ENCODE results near the gene MRPL58. TPM values are rescaled to one million over a fixed set of nuclear protein-coding genes. Genes with fewer than 3 reads are reported as not detected.

Gene MRPL58
- total RNA-seq, 2 experiments from 2014 or later: 75.3 to 84.2 TPM

- CTCF ChIA-PET (ENCODE audit: unreplicated experiment): no interaction called here
- H3K79me2 ChIP-seq (ENCODE audit: insufficient read depth, low read depth, low read length): peaks cover 3% of the 10 kb centered on the region
- 0 out of 2 replicates have a peak, but pooled peaks cover under 1% of the 10 kb centered on the region for H3K9me3 ChIP-seq (ENCODE audit: low read length)
- no peaks in the 10 kb centered on the region for H4K20me1 ChIP-seq (ENCODE audit: insufficient read depth, low read length)
- H2AFZ ChIP-seq (ENCODE audit: low read length): no peak overlapping the region
- no peaks in the 10 kb centered on the region for H3K9me2 ChIP-seq (ENCODE audit: insufficient read depth, low read length)
- TF ChIP-seq CTCF (conservative IDR thresholded peaks at IDR 0.05; ENCODE audit: low read length): no peak
- no peaks in the 10 kb centered on the region for H3K4me1 ChIP-seq (ENCODE audit: insufficient read depth, low read length, poor library complexity, severe bottlenecking)
- POLR2A ChIA-PET: interaction anchor here (0.6 to 1.2 kb wide), 2 partner anchors 10 to 32 kb away, joined by 3 read pairs; partner anchors contain the start of gene CDR2L
- no peak overlapping the region for H3K4me2 ChIP-seq (ENCODE audit: low read length)
- intact Hi-C loops (cut with micrococcal nuclease; ENCODE audit: unreplicated experiment): no loop called here
- peaks cover 80% of the 10 kb centered on the region for H3K36me3 ChIP-seq (ENCODE audit: insufficient read depth, low read length)
- no peak overlapping the region for H3K27ac ChIP-seq (ENCODE audit: low read depth, low read length, poor library complexity, severe bottlenecking)
- H3K4me3 ChIP-seq (ENCODE audit: low read depth, low read length, poor library complexity, severe bottlenecking): no peak overlapping the region
- no TSS peak for BruUV-seq (replicated peaks)
- no peak for DNase-seq (ENCODE audit: low spot score)
Measured at GRCh38 chr17:75019710-75020109, 7.2 kb downstream of the MRPL58 start.

- Histone ChIP-seq H4K20me1 (ENCODE audit: insufficient read depth, low read length) (no peaks in the 10 kb centered on the region), H3K9me3 (ENCODE audit: low read length) (peaks cover 5% of the 10 kb centered on the region; the same call in 1 of the 2 replicates), H3K4me3 (ENCODE audit: low read depth, low read length, poor library complexity, severe bottlenecking) (no peak overlapping the region), H3K27ac (ENCODE audit: low read depth, low read length, poor library complexity, severe bottlenecking) (no peak overlapping the region), H3K4me1 (ENCODE audit: insufficient read depth, low read length, poor library complexity, severe bottlenecking) (no peaks in the 10 kb centered on the region), H3K9me2 (ENCODE audit: insufficient read depth, low read length) (no peaks in the 10 kb centered on the region), H3K79me2 (ENCODE audit: insufficient read depth, low read depth, low read length) (no peaks in the 10 kb centered on the region), H3K36me3 (ENCODE audit: insufficient read depth, low read length) (peaks cover 85% of the 10 kb centered on the region), H3K4me2 (ENCODE audit: low read length) (no peak overlapping the region), H2AFZ (ENCODE audit: low read length) (no peak overlapping the region)
- intact Hi-C loops (cut with micrococcal nuclease; ENCODE audit: unreplicated experiment): no loop called here
- TF ChIP-seq CTCF (conservative IDR thresholded peaks at IDR 0.05; ENCODE audit: low read length) (no peak), EZH2phosphoT487 (IDR thresholded peaks at IDR 0.05; ENCODE audit: borderline replicate concordance, low read depth, low read length) (no peak)
- CTCF ChIA-PET (ENCODE audit: unreplicated experiment): interaction anchor here (0.6 kb wide), 1 partner anchor 121 kb away, joined by 3 read pairs; no protein-coding TSS in a partner anchor
- no peak for DNase-seq (ENCODE audit: low spot score)
- BruUV-seq (replicated peaks): TSS peak; percentile 82
- POLR2A ChIA-PET: interaction anchor here (0.6 to 1.2 kb wide), 2 partner anchors 11 to 33 kb away, joined by 3 read pairs; partner anchors contain the start of gene CDR2L
Measured at GRCh38 chr17:75020331-75021110, 8.1 kb downstream of the MRPL58 start.

Data from OCI-LY7 (cell line).